ENCODE results near the gene TBC1D2. TPM values are rescaled to one million over a fixed set of nuclear protein-coding genes. Genes with fewer than 3 reads are reported as not detected.

TBC1D2 gene
- total RNA-seq, 2 experiments from 2014 or later, result 1.5 TPM

- H3K4me3 Mint-ChIP-seq, result no peak overlapping the region
- H3K27me3 Mint-ChIP-seq, result no peaks in the 10 kb centered on the region
- ATAC-seq (peak; percentile 93), DNase-seq (peak; percentile 36)
- no peak for TF ChIP-seq CTCF (IDR thresholded peaks at IDR 0.05)
- ChIA-PET POLR2A (interaction anchor here (0.9 kb wide), 1 partner anchor 12 kb away, joined by 3 read pairs; no protein-coding TSS in a partner anchor), CTCF (interaction anchor here (1.0 to 2.2 kb wide), 3 partner anchors 35 to 85 kb away, joined by 3 to 7 read pairs (median 6); partner anchors contain the start of genes CORO2A and TRIM14)
- peaks cover 6% of the 10 kb centered on the region for H3K36me3 Mint-ChIP-seq (ENCODE audit: low read depth)
- peak overlapping the region; percentile 73 for H3K27ac Mint-ChIP-seq
- intact Hi-C loops (cut with micrococcal nuclease), result no loop called here
- H3K4me1 Mint-ChIP-seq (ENCODE audit: low read depth), result peaks cover 20% of the 10 kb centered on the region
- no peaks in the 10 kb centered on the region for H3K9me3 Mint-ChIP-seq
These were observed 97.2 kb downstream of the TBC1D2 start for GRCh38 chr9:98158071-98158831.

- peaks cover 6% of the 10 kb centered on the region for H3K36me3 Mint-ChIP-seq (ENCODE audit: low read depth)
- ATAC-seq (no peak), DNase-seq (no peak)
- intact Hi-C loops (cut with micrococcal nuclease), result no loop called here
- H3K27ac Mint-ChIP-seq, result no peak overlapping the region
- no peak overlapping the region for H3K4me3 Mint-ChIP-seq
- no peaks in the 10 kb centered on the region for H3K27me3 Mint-ChIP-seq
- ChIA-PET CTCF (interaction anchor here (1.0 kb wide), 1 partner anchor 84 kb away, joined by 3 read pairs; no protein-coding TSS in a partner anchor), POLR2A (interaction anchor here (0.7 kb wide), 1 partner anchor 152 kb away, joined by 3 read pairs; no protein-coding TSS in a partner anchor)
- H3K4me1 Mint-ChIP-seq (ENCODE audit: low read depth), result peaks cover 20% of the 10 kb centered on the region
- no peaks in the 10 kb centered on the region for H3K9me3 Mint-ChIP-seq
- TF ChIP-seq CTCF (IDR thresholded peaks at IDR 0.05), result no peak
These were observed 98.1 kb downstream of the TBC1D2 start for GRCh38 chr9:98157372-98157771.

GRCh38 chr9:98154678-98155077 is 100.8 kb downstream of the TBC1D2 start:
- POLR2A ChIA-PET, result no interaction called here
- H3K27ac Mint-ChIP-seq, result no peak overlapping the region

GRCh38 chr9:98152526-98152925 is 102.9 kb downstream of the TBC1D2 start:
- H3K27ac Mint-ChIP-seq, result no peak overlapping the region

More at GRCh38 chr9:98154678-98155077, 100.8 kb downstream of the TBC1D2 start:
- CTCF ChIA-PET, result no interaction called here
- Mint-ChIP-seq H3K4me1 (ENCODE audit: low read depth) (peaks cover 15% of the 10 kb centered on the region), H3K36me3 (ENCODE audit: low read depth) (peaks cover 7% of the 10 kb centered on the region), H3K27me3 (no peaks in the 10 kb centered on the region), H3K4me3 (no peak overlapping the region), H3K9me3 (no peaks in the 10 kb centered on the region)
- ATAC-seq, result no peak
- intact Hi-C loops (cut with micrococcal nuclease), result no loop called here
- DNase-seq, result no peak
- no peak for TF ChIP-seq CTCF (IDR thresholded peaks at IDR 0.05)

More at GRCh38 chr9:98152526-98152925, 102.9 kb downstream of the TBC1D2 start:
- Mint-ChIP-seq H3K36me3 (ENCODE audit: low read depth) (peaks cover 7% of the 10 kb centered on the region), H3K4me1 (ENCODE audit: low read depth) (no peaks in the 10 kb centered on the region), H3K4me3 (no peak overlapping the region), H3K9me3 (no peaks in the 10 kb centered on the region), H3K27me3 (no peaks in the 10 kb centered on the region)
- intact Hi-C loops (cut with micrococcal nuclease), result no loop called here
- POLR2A ChIA-PET, result no interaction called here
- TF ChIP-seq CTCF (IDR thresholded peaks at IDR 0.05), result no peak
- DNase-seq (no peak), ATAC-seq (no peak)
- CTCF ChIA-PET, result no interaction called here

Data from activated CD8-positive, alpha-beta T cell treated with anti-CD3 and anti-CD28 coated beads for 36 hours (primary cell).